ES-I3 (cell line): Measurements from ENCODE around the gene CEP78.

ENCODE experiments used
- H3K36me3 ChIP-seq: 2 replicates; pipeline ENCODE4 v1.6.1; 2013; ENCODE audit warnings: mild to moderate bottlenecking, low read length, control low read depth, moderate library complexity; ENCODE audit not compliant: insufficient read depth
- H3K4me1 ChIP-seq: 2 replicates; pipeline ENCODE4 v1.6.1; 2013; ENCODE audit warnings: mild to moderate bottlenecking, control low read depth, low read length; ENCODE audit not compliant: insufficient read depth
- H3K9ac ChIP-seq: 2 replicates; pipeline ENCODE4 v1.6.1; 2013; ENCODE audit warnings: low read depth, mild to moderate bottlenecking, low read length, moderate library complexity
- H3K9me3 ChIP-seq: 2 replicates; pipeline ENCODE4 v1.6.1; 2013; ENCODE audit warnings: mild to moderate bottlenecking, low read length, moderate library complexity; ENCODE audit not compliant: control insufficient read depth, insufficient read depth

Gene CEP78

GRCh38 chr9:78298046-78298765 lies 62.3 kb downstream of the CEP78 start:
- Histone ChIP-seq H3K9me3 (no peaks in the 10 kb centered on the region), H3K36me3 (peaks cover 27% of the 10 kb centered on the region), H3K4me1 (peaks cover 17% of the 10 kb centered on the region), H3K9ac (peak overlapping the region; percentile 91)

- H3K9ac ChIP-seq, result no peak overlapping the region
- H3K9me3 ChIP-seq, result no peaks in the 10 kb centered on the region
- H3K4me1 ChIP-seq, result peaks cover 7% of the 10 kb centered on the region
- peaks cover 44% of the 10 kb centered on the region for H3K36me3 ChIP-seq
Measured at GRCh38 chr9:78300209-78300608, 64.3 kb downstream of the CEP78 start.

DNA sequence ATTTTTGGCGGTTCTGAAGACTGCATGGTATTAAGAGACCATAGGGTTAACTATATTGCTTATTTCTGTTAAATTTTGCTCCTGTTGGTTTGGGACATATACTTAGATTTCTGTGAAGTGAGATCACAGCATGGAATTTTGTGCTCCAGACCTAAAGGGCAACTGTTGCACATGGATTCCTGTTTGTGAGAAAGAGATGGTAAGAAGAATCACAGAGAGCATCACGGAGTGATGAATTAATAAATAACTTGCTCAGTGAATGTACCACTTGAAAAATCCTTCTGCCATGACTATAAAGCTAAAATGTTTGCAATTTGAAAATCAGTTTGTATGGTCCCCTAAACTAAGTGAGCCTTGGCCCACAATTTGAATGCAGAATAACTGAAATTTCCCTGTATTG lies 65.6 kb downstream of the CEP78 start:
- Histone ChIP-seq H3K9me3 (no peaks in the 10 kb centered on the region), H3K9ac (no peak overlapping the region), H3K4me1 (no peaks in the 10 kb centered on the region), H3K36me3 (peaks cover 53% of the 10 kb centered on the region)

- no peaks in the 10 kb centered on the region for H3K4me1 ChIP-seq
- no peaks in the 10 kb centered on the region for H3K9me3 ChIP-seq
- no peak overlapping the region for H3K9ac ChIP-seq
- H3K36me3 ChIP-seq, result peaks cover 73% of the 10 kb centered on the region
Measured at GRCh38 chr9:78303377-78304062, 67.6 kb downstream of the CEP78 start.

- Histone ChIP-seq H3K9ac (no peak overlapping the region), H3K9me3 (no peaks in the 10 kb centered on the region), H3K36me3 (peaks cover 74% of the 10 kb centered on the region), H3K4me1 (no peaks in the 10 kb centered on the region)
Measured at GRCh38 chr9:78304357-78304756, 68.5 kb downstream of the CEP78 start.

DNA sequence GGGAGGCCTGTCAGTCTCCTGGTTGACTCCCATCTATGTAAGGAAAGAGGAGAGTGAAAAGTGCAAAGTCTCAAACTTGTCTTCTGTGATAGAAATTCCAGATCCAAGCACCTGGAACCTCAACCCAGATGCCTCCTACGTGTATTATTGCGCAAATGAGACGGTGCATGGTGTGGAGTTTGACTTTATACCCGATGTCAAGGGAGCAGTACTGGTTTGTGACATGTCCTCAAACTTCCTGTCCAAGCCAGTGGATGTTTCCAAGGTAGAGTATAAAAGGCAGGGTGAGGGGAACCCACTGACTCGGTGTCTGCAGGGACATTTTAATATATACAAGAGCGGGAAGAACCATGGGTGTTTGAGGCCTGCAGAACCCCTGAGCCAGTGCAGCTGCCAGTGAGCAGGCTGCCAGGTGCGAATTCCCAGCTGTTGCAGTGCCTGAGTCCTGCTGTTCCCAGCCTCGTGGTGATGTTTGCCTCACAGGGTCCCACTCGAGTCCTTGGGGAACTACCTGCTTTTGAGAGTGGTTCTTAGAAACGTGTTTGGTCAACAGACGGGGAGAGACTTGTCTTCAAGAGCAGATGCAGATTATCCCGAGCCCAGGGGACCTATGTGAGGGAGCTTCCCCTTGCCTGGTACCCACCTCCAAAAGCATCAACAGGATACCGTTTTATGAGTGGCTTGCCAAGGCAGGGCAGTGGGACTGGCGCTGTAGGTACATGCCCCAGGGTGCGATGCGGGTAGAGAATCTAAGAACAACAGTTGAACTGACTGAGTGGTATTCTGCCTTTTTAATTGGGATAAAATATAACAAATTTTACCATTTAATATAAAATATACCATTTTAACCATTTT lies 70.6 kb downstream of the CEP78 start:
- Histone ChIP-seq H3K36me3 (peaks cover 69% of the 10 kb centered on the region), H3K4me1 (no peaks in the 10 kb centered on the region), H3K9me3 (no peaks in the 10 kb centered on the region), H3K9ac (no peak overlapping the region)

DNA sequence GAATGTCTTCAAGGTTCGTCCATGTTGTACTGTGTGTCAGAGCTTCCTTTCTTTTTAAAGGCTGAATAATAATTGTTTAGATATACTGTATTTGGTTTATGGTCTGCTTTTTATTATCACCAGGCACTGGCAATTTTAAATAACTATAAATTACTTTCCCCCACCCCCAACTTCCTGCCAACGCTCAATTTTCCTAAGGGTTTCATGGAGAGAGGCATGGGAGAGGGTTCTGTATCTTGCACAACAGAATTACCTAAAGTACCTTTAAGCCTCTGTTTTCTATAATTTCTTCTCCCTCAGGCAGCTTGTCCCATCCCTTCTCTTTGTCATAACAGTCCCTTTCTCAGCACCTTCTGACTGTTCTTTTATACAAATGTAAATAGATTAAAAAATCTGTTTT lies 71.5 kb downstream of the CEP78 start:
- H3K36me3 ChIP-seq, result peaks cover 73% of the 10 kb centered on the region

DNA sequence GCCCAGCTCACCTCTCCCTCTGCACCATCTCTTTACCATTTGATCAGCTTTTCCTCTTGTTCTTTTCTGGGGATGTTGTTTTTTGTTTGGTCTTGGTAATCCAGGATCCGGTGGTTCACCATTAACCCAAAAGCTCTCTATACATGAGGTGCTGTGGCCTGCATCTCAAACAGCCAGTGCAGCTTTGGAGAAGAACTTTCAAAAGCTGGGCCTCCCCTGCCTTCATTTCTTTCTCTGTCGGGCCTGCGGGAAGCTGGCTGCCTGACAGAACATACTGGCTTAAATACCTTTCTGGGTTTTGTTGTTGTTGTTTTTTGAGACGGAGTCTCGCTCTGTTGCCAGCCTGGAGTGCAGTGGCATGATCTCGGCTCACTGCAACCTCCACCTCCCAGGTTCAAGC lies 73.2 kb downstream of the CEP78 start:
- no peak overlapping the region for H3K9ac ChIP-seq
- no peaks in the 10 kb centered on the region for H3K4me1 ChIP-seq
- H3K36me3 ChIP-seq, result peaks cover 65% of the 10 kb centered on the region
- H3K9me3 ChIP-seq, result no peaks in the 10 kb centered on the region

More for the DNA sequence above, 71.5 kb downstream of the CEP78 start:
- H3K9ac ChIP-seq, result no peak overlapping the region
- no peaks in the 10 kb centered on the region for H3K4me1 ChIP-seq
- H3K9me3 ChIP-seq, result no peaks in the 10 kb centered on the region

GRCh38 chr9:78311075-78311474 lies 75.2 kb downstream of the CEP78 start:
- Histone ChIP-seq H3K4me1 (no peaks in the 10 kb centered on the region), H3K36me3 (peaks cover 60% of the 10 kb centered on the region), H3K9me3 (no peaks in the 10 kb centered on the region), H3K9ac (no peak overlapping the region)

DNA sequence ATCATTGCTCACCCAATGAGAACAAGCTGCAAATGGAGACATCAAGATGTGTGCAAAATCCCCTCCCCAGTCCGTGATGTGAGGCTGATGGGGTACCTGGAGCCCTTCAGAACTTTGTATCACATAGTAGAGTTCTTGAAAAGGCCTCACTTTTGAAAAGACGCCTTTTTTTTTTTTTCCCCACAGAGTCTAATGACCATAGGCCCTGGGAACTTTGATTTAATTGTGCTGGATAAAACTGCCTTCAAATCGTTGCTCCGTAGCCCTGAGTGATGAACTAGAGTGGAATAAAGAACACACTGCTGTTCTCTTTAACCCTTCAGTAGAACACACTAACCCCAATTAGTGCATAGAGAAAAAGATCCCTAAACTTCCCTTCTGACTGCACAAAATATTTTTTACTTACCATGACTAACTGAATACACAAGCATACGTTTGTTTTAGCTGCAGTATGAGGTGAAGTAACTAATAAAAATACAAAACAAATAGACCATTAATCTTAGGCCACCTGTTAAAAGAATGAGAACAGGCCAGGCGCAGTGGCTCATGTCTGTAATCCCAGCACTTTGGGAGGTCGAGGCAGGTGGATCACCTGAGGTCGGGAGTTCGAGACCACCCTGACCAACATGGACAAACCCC lies 76.1 kb downstream of the CEP78 start:
- Histone ChIP-seq H3K9me3 (no peaks in the 10 kb centered on the region), H3K4me1 (no peaks in the 10 kb centered on the region), H3K9ac (no peak overlapping the region), H3K36me3 (peaks cover 60% of the 10 kb centered on the region)

DNA sequence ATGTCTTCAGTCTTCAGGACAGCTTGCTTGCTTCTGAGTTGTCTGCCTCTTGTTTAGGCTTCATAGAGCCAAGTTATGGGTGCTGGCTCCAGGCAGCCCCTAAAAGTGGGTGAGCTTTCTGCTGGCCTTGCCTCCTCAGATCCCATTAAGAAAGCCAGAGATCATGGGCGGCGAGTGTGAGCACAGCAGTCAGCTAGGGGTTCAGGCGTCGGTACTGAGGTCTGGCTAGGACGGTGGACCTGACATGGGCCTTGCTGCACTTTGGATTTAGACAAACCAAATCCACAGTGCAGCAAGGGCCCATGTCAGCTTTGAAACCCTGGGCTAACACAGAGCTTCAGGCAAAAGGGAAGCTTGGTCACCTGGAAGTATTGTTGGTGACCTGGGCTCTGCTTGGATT lies 78.7 kb downstream of the CEP78 start:
- Histone ChIP-seq H3K9ac (no peak overlapping the region), H3K4me1 (no peaks in the 10 kb centered on the region), H3K36me3 (peaks cover 68% of the 10 kb centered on the region), H3K9me3 (no peaks in the 10 kb centered on the region)

DNA sequence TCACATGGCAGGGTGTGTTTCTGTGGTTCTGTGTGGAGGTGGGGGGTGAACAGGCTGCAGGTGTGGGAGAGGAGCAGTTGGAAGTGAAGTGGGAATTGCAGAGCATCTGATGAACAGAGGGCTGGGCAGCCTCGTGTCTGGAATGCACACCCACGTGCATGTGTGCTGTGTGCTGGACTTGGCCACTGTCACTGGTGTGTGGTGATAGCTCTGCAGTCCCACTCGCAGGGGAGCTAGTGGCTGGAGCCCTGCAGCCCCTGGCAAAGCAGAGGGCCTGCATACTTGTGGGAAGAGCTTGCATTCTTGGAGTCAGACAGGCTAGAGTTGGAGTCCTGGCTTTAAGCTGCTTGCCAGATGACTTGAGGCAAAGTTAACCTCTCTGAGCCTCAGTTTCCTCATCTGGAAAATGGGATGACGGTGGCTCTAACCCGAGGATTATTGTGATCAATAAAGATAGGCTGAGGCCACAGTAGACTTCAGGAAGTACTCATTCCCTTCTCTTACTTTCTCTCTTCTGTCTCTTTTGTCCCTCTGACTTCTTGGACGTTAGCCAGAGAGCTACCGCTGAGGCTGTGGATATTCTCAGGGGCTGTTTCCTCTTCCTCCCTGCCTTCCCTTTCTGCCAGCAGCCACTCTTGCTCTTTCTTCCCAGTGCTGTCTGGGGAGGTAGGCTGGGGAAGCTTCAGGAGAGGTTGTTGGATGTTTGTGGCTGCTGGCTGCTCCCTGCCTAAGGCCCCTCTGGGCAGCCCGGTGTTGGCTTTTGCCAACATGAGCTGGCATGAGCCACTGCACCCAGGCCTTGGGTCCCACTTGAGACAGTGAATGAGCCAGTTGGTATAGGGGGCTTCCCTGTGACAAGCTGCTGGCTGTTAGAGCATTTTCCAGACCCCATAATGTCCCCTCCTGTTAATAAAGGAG lies 79.3 kb downstream of the CEP78 start:
- Histone ChIP-seq H3K9me3 (no peaks in the 10 kb centered on the region), H3K9ac (no peak overlapping the region), H3K36me3 (peaks cover 66% of the 10 kb centered on the region), H3K4me1 (no peaks in the 10 kb centered on the region)

DNA sequence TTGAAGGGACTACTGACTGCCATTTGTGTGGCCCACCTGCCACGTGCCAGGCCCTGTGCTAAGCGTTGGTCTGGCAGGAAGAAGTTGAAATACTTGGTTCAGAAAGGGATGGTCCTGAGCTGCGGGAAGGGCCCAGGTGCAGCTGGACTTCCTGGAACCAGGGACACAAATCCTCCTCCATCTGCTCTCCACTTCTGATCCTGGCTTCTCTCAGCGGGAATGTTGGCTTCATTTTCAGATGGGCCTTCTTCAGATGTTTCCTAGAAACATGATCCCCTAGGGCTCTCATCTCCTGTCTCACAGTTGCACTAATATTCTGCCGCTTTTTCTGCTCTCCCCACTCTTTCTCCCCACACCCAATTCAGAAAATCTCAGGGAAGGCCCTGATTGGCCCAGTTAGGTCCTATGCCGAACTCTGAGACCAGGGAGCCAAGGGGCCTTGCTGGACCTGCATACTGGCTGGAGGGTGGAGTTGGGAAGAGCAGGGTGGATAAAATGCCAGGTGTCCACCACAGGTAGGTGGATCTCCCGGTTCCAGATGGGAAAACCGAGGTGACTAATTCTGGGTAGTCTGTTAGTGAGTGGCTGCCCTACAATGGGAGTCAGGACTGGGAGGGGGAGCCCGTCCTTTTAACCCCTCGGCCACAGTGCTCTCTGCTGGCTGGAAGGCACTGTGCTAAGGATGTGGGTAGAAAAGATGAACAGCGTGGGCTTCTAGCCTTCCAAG lies 80.5 kb downstream of the CEP78 start:
- Histone ChIP-seq H3K9ac (no peak overlapping the region), H3K36me3 (peaks cover 69% of the 10 kb centered on the region), H3K9me3 (no peaks in the 10 kb centered on the region), H3K4me1 (no peaks in the 10 kb centered on the region)
